Karpas-422 (cell line): Measurements from ENCODE around the gene LLGL1. TPM values are rescaled to one million over a fixed set of nuclear protein-coding genes. Genes with fewer than 3 reads are reported as not detected.

Experiments
- DNase-seq: peaks from one replicate; pipeline ENCODE4 v3.0.0-alpha.2; 2015
- H2AFZ ChIP-seq: fragments of 200-600 bp; sonication (generic); 2 replicates; pipeline ENCODE4 v1.6.1; 2014; ENCODE audit warnings: antibody characterized with exemption, low read length, mixed read lengths
- H3K27ac ChIP-seq: fragments of 200-600 bp; sonication (generic); 2 replicates; pipeline ENCODE4 v1.5.1; 2014; ENCODE audit warnings: mild to moderate bottlenecking, low read length, moderate library complexity
- H3K27me3 ChIP-seq: fragments of 200-600 bp; sonication (generic); 2 replicates; pipeline ENCODE4 v1.6.1; 2014; ENCODE audit warnings: low read length, mixed read lengths
- H3K36me3 ChIP-seq: fragments of 200-600 bp; sonication (generic); 2 replicates; pipeline ENCODE4 v1.6.1; 2014; ENCODE audit warnings: low read length, mixed read lengths; ENCODE audit not compliant: insufficient read depth
- H3K4me1 ChIP-seq: fragments of 200-600 bp; sonication (generic); 2 replicates; pipeline ENCODE4 v1.6.1; 2014; ENCODE audit warnings: mild to moderate bottlenecking, low read length, mixed read lengths
- H3K4me2 ChIP-seq: fragments of 200-600 bp; sonication (generic); 2 replicates; pipeline ENCODE4 v1.6.1; 2014; ENCODE audit warnings: low read length, low read depth, mild to moderate bottlenecking; ENCODE audit not compliant: poor library complexity, severe bottlenecking
- H3K4me3 ChIP-seq: fragments of 200-600 bp; sonication (generic); 2 replicates; pipeline ENCODE4 v1.5.1; 2014; ENCODE audit warnings: mild to moderate bottlenecking, antibody characterized with exemption, low read length, mixed read lengths
- H3K79me2 ChIP-seq: fragments of 200-600 bp; sonication (generic); 2 replicates; pipeline ENCODE4 v1.6.1; 2014; ENCODE audit warnings: mild to moderate bottlenecking, low read length, mixed read lengths
- H3K9ac ChIP-seq: fragments of 200-600 bp; sonication (generic); 2 replicates; pipeline ENCODE4 v1.6.0; 2014; ENCODE audit warnings: low read length
- H3K9me2 ChIP-seq: fragments of 200-600 bp; sonication (generic), shearing (Covaris generic); replicated peaks from 2 replicates; pipeline ENCODE4 v1.6.0; 2014; ENCODE audit warnings: mild to moderate bottlenecking, low read length, moderate library complexity; ENCODE audit not compliant: insufficient read depth
- H3K9me3 ChIP-seq: fragments of 300-700, 200-600 bp; sonication (generic); 2 replicates; pipeline ENCODE4 v1.6.1; 2014; ENCODE audit warnings: low read length, mixed read lengths
- H4K20me1 ChIP-seq: fragments of 200-600 bp; sonication (generic); 2 replicates; pipeline ENCODE4 v1.6.1; 2014; ENCODE audit warnings: mild to moderate bottlenecking, antibody characterized with exemption, low read length, low read depth; ENCODE audit not compliant: insufficient read depth
- total RNA-seq: library from RNA; depleted of rRNA; stranded (reverse); fragments of >200 nt; shearing (Covaris generic); gene quantifications from 2 replicates; pipeline ENCODE4 v1.2.3, GENCODE V29; 2014; ENCODE audit warnings: low replicate concordance

The LLGL1 gene
- total RNA-seq, 1 experiment from 2014 or later, result 12.1 TPM

DNA sequence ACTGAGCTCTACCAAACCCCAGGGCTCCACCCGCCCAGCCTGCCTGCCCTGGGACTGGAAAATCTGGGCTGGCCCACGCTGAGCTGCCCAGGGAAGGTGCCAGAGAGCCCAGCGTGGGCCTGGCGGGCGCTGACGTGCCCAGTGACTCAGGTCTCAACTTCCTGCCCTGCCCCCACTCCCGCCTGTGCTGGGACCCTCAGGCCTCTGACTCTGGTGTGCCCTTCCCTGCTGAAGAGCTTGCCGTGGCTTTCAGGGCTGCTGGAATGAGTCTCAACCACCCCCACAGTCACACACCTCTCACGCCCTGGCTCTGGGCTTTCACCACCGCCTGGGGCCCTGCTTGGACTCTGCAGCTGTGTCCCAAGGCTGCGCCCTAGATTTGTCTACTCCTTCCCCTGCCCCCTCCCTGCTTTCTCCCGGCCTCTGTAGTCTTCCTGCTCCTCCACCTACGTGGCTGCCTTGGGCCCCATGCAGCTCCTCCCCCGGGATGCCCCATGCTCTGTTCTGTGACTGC lies 10.4 kb downstream of the LLGL1 start:
- Histone ChIP-seq H2AFZ (no peak overlapping the region), H3K4me3 (no peak overlapping the region), H3K79me2 (no peaks in the 10 kb centered on the region), H3K36me3 (no peaks in the 10 kb centered on the region), H4K20me1 (no peaks in the 10 kb centered on the region), H3K9me3 (no peaks in the 10 kb centered on the region), H3K4me2 (no peak overlapping the region), H3K4me1 (no peaks in the 10 kb centered on the region), H3K9me2 (no peaks in the 10 kb centered on the region), H3K9ac (no peak overlapping the region), H3K27ac (no peak overlapping the region), H3K27me3 (no peaks in the 10 kb centered on the region)
- DNase-seq, result no peak

DNA sequence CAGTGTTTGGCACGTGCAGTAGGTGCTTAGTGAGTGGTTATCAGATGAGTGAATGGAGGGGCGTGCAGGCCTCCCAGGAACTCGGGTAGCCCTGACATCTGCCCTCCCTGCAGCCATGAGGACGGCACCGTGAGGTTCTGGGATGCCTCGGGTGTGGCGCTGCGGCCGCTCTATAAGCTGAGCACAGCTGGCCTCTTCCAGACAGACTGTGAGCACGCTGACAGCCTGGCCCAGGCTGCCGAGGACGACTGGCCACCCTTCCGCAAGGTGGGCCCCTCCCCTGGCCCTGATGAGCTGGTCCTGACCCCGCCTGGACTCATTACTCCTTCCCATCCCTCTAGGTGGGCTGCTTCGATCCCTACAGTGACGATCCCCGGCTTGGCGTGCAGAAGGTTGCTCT lies 11.1 kb downstream of the LLGL1 start:
- no peak overlapping the region for H3K9ac ChIP-seq
- H3K4me3 ChIP-seq, result no peak overlapping the region
- H3K4me1 ChIP-seq, result no peaks in the 10 kb centered on the region
- no peaks in the 10 kb centered on the region for H3K36me3 ChIP-seq
- no peaks in the 10 kb centered on the region for H3K27me3 ChIP-seq
- H3K4me2 ChIP-seq, result no peak overlapping the region
- H3K9me2 ChIP-seq, result no peaks in the 10 kb centered on the region
- no peaks in the 10 kb centered on the region for H3K79me2 ChIP-seq
- H2AFZ ChIP-seq, result no peak overlapping the region
- no peaks in the 10 kb centered on the region for H3K9me3 ChIP-seq
- no peak for DNase-seq
- H3K27ac ChIP-seq, result no peak overlapping the region
- no peaks in the 10 kb centered on the region for H4K20me1 ChIP-seq

GRCh38 chr17:18237461-18237860 lies 12.0 kb downstream of the LLGL1 start:
- H2AFZ ChIP-seq, result no peak overlapping the region
- H4K20me1 ChIP-seq, result no peaks in the 10 kb centered on the region
- no peaks in the 10 kb centered on the region for H3K4me1 ChIP-seq
- no peaks in the 10 kb centered on the region for H3K27me3 ChIP-seq
- no peaks in the 10 kb centered on the region for H3K9me3 ChIP-seq
- H3K36me3 ChIP-seq, result no peaks in the 10 kb centered on the region
- H3K27ac ChIP-seq, result no peak overlapping the region
- no peak overlapping the region for H3K4me3 ChIP-seq
- DNase-seq, result no peak
- no peaks in the 10 kb centered on the region for H3K79me2 ChIP-seq
- H3K9ac ChIP-seq, result no peak overlapping the region
- no peak overlapping the region for H3K4me2 ChIP-seq
- no peaks in the 10 kb centered on the region for H3K9me2 ChIP-seq

DNA sequence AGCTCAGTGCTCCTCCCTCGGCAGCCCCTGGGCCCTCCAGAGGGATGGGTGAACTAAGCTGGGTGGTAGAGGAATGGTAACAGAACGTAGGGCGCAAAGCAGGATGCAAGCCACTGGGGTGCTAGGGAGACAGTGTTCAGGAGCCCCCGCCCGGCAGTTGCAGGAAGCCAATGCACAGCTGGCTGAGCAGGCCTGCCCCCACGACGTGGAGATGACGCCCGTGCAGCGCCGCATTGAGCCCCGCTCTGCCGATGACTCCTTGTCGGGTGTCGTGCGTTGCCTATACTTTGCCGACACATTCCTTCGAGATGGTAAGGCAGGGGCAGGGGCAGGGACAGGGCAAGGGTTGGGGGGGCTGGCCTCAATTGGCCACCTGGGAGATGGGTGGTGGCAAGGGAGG lies 12.9 kb downstream of the LLGL1 start:
- Histone ChIP-seq H3K4me1 (no peaks in the 10 kb centered on the region), H3K4me3 (no peak overlapping the region), H4K20me1 (no peaks in the 10 kb centered on the region), H3K9ac (no peak overlapping the region), H3K9me3 (no peaks in the 10 kb centered on the region), H3K27me3 (no peaks in the 10 kb centered on the region), H2AFZ (no peak overlapping the region), H3K36me3 (no peaks in the 10 kb centered on the region), H3K27ac (no peak overlapping the region), H3K4me2 (no peak overlapping the region), H3K9me2 (no peaks in the 10 kb centered on the region), H3K79me2 (no peaks in the 10 kb centered on the region)
- no peak for DNase-seq

DNA sequence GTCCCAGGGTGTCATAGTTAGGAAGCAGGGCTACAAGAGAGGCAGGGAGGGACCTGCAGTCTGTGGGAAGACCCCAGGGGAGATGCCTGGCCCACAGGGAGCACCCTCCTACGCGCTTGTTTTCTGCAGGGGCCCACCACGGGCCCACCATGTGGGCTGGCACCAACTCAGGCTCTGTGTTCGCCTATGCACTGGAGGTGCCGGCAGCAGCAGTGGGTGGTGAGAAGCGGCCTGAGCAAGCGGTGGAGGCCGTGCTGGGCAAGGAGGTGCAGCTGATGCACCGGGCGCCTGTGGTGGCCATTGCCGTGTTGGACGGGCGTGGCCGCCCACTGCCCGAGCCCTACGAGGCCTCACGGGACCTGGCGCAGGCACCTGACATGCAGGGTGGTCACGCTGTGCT lies 15.0 kb downstream of the LLGL1 start:
- no peaks in the 10 kb centered on the region for H3K9me2 ChIP-seq
- no peak overlapping the region for H3K27ac ChIP-seq
- no peaks in the 10 kb centered on the region for H3K9me3 ChIP-seq
- no peaks in the 10 kb centered on the region for H3K27me3 ChIP-seq
- H3K9ac ChIP-seq, result no peak overlapping the region
- no peaks in the 10 kb centered on the region for H4K20me1 ChIP-seq
- H3K4me2 ChIP-seq, result no peak overlapping the region
- peaks cover 7% of the 10 kb centered on the region; the same call in 1 of the 2 replicates for H3K36me3 ChIP-seq
- no peak for DNase-seq
- H2AFZ ChIP-seq, result no peak overlapping the region
- no peaks in the 10 kb centered on the region for H3K4me1 ChIP-seq
- no peaks in the 10 kb centered on the region for H3K79me2 ChIP-seq
- no peak overlapping the region for H3K4me3 ChIP-seq

DNA sequence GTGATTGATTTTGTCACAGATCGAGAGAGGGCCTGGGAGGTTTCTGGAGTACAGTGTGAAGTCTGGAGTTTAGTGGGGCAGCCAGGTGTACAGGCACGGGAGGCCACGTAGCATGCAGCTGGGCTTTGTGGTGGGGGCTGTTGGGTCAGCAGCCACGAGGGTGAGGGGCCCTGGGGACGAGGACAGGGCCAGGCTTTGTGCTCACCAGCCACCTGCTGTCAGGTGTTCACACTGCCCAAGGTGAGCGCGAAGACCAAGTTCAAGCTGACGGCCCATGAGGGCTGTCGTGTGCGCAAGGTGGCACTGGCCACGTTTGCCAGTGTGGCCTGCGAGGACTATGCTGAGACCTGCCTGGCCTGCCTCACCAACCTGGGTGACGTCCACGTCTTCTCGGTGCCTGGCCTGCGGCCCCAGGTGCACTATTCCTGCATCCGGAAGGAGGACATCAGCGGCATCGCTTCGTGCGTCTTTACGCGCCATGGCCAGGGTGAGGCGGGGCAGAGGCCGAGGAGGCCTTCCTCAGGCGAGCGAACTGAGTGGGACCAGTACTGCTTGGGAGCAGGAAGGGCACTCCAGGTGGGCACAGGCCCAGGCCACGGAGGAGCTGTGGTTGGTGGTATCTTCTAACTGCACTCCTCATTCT lies 15.9 kb downstream of the LLGL1 start:
- no peak for DNase-seq
- no peak overlapping the region for H3K4me3 ChIP-seq
- H3K4me2 ChIP-seq, result no peak overlapping the region
- H3K36me3 ChIP-seq, result peaks cover 9% of the 10 kb centered on the region; the same call in 1 of the 2 replicates
- no peaks in the 10 kb centered on the region for H3K9me3 ChIP-seq
- H3K9me2 ChIP-seq, result no peaks in the 10 kb centered on the region
- H3K27ac ChIP-seq, result no peak overlapping the region
- H3K4me1 ChIP-seq, result no peaks in the 10 kb centered on the region
- no peaks in the 10 kb centered on the region for H3K27me3 ChIP-seq
- no peaks in the 10 kb centered on the region for H4K20me1 ChIP-seq
- no peak overlapping the region for H2AFZ ChIP-seq
- no peaks in the 10 kb centered on the region for H3K79me2 ChIP-seq
- H3K9ac ChIP-seq, result no peak overlapping the region

DNA sequence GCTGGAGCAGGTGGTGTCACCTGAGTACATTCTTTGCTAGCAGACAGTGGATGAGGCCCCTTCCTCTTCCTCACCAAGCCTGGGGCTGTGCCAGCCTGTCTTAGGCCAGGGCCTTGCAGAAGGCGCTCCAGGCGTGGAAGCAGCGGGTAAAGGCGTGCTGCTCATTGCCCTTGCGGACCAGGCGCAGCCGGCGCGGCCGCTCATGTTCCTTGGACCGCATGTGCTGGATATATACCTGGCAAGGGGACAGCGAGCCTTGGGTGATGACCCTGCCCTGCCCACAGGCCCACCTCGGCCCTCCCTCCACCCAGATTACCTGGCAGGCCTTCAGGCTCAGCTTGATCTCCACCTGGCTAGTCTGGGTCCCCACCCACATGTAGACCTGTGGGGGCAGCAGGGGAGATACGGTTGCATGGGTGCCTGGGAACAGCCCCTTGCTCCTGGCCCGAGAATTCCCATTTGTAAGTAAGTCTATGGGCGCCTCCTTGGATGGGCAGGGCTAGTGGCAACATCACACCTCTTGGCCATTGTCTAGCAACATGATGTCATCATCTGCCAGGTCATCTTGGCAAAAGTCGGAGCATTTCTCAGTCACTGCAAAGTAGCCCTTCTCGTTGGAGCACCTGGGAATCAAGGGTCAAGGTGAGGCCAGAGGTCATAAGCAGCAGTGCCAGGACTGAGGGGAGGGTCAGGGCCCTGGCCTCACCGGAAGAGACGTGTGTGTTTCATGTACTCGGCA lies 19.8 kb downstream of the LLGL1 start:
- no peaks in the 10 kb centered on the region for H3K9me3 ChIP-seq
- H3K27me3 ChIP-seq, result no peaks in the 10 kb centered on the region
- no peaks in the 10 kb centered on the region for H3K79me2 ChIP-seq
- no peak overlapping the region for H2AFZ ChIP-seq
- H3K4me3 ChIP-seq, result no peak overlapping the region
- H3K27ac ChIP-seq, result no peak overlapping the region
- no peak for DNase-seq
- no peak overlapping the region for H3K4me2 ChIP-seq
- peaks cover 2% of the 10 kb centered on the region; the same call in 1 of the 2 replicates for H3K4me1 ChIP-seq
- H3K9ac ChIP-seq, result no peak overlapping the region
- peaks cover 19% of the 10 kb centered on the region; the same call in 1 of the 2 replicates for H3K36me3 ChIP-seq
- peaks cover 8% of the 10 kb centered on the region; the same call in 1 of the 2 replicates for H4K20me1 ChIP-seq
- H3K9me2 ChIP-seq, result no peaks in the 10 kb centered on the region

DNA sequence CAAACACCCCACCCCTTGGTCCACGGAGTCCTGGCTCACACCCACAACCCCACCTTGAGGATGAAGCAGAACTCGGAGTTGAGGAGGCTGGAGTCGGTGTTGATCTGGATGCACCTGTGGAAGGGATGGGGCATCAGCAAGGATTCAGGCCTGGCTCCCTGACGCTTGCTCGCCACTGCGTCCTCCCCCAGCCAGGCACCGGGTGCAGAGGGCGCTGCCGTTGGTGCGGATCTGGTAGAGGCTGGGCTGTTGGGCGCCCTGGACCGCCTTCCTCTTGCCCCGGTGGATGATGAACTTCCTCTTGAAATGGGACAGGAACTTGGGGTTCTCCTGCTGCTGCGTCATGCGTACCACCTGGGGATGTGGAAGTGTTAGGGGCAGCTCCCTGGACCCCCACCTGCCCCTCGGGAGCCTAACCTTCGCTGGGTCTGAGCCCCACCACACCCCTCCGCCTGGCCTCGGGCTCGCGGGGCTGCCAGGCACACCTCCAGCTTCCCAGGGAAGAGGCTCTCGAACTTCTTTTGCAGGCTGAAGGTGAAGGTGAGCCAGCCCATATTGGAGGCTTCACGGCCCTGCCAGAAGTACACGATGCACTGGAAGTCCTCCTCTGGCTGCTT lies 20.8 kb downstream of the LLGL1 start:
- no peak for DNase-seq
- Histone ChIP-seq H3K9me2 (no peaks in the 10 kb centered on the region), H3K27ac (no peak overlapping the region), H3K27me3 (no peaks in the 10 kb centered on the region), H3K9me3 (no peaks in the 10 kb centered on the region), H3K36me3 (peaks cover 19% of the 10 kb centered on the region; the same call in 1 of the 2 replicates), H2AFZ (no peak overlapping the region), H3K79me2 (no peaks in the 10 kb centered on the region), H3K4me2 (no peak overlapping the region), H3K4me1 (peaks cover 2% of the 10 kb centered on the region; the same call in 1 of the 2 replicates), H4K20me1 (peaks cover 8% of the 10 kb centered on the region; the same call in 1 of the 2 replicates), H3K4me3 (no peak overlapping the region), H3K9ac (no peak overlapping the region)
